ENCODE measurements around the gene NFKBIL1. TPM values are rescaled to one million over a fixed set of nuclear protein-coding genes. Genes with fewer than 3 reads are reported as not detected.
A peak's percentile ranks its signal among the peaks of the same experiment; 100 is the strongest.

Gene NFKBIL1
- total RNA-seq, 1 donor from 2014 or later: 71.5 TPM

DNA sequence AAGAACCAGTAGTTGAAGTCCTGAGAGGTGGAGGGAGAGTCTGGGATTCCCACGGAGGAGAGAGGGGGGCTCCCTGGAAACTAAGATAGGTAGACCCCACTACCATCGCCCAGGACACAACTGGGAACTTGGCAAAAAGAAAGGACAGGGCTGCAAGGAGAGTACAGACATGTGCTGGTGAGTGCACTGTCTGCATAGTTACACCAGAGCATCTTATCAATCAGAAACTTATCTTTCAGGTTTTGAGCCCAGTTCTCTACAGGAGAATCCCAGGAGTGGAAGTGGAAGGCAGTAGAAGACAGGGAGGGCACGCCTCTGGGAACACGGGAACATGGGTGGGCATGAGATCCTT, 12.2 kb downstream of the NFKBIL1 start:
- no peaks in the 10 kb centered on the region for H3K9me3 ChIP-seq
- H3K4me3 ChIP-seq: no peak overlapping the region
- TF ChIP-seq, protein P1, sequence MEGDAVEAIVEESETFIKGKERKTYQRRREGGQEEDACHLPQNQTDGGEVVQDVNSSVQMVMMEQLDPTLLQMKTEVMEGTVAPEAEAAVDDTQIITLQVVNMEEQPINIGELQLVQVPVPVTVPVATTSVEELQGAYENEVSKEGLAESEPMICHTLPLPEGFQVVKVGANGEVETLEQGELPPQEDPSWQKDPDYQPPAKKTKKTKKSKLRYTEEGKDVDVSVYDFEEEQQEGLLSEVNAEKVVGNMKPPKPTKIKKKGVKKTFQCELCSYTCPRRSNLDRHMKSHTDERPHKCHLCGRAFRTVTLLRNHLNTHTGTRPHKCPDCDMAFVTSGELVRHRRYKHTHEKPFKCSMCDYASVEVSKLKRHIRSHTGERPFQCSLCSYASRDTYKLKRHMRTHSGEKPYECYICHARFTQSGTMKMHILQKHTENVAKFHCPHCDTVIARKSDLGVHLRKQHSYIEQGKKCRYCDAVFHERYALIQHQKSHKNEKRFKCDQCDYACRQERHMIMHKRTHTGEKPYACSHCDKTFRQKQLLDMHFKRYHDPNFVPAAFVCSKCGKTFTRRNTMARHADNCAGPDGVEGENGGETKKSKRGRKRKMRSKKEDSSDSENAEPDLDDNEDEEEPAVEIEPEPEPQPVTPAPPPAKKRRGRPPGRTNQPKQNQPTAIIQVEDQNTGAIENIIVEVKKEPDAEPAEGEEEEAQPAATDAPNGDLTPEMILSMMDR (IDR thresholded peaks at IDR 0.05): no peak

DNA sequence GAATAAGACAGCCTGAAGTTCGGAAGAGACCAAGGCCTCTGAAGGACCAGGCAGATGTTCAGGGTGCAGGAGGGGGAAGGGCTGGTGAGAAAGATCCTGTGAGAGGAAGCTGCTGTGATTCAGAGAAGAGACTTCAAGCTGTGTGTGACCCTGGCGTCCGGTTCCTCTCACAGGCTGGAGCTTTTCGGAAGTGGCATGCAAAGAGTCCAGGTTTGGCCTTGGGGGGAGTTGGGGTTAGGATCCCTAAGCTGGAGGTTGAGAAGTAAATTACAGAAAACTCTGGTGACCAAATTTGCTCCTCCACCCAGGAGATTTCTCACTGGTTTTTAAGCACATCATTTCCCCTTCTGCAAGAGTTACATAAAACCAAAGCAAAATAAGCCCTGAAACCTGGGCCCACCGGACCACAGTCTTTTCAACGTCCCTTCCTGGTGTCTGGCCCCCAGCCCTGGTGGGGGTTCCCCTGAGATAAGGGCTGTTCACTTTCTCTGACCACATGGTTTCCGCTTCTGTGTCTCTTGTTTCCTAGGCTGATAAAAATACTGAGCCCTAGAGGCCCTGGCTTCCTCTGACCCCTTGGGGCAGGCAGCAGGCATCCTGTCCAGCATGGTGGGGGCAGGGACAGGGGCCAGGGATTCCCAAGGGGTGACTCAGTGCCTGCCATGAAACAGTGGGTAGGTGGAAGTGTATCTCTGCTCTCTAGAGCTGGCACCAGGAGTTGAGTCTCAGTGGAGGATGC, 12.7 kb downstream of the NFKBIL1 start:
- peak overlapping the region; percentile 54 to 66 for H3K27ac ChIP-seq
- DNase-seq (ENCODE audit: low spot score in 2 of 2): peak in 1 of 2 donors; percentile 78
- no peaks in the 10 kb centered on the region for H3K27me3 ChIP-seq
- TF ChIP-seq, protein P1 (IDR thresholded peaks at IDR 0.05): no peak
- H3K4me1 ChIP-seq: peaks cover 4 to 6% of the 10 kb centered on the region in 2 donors
- intact Hi-C loops (cut with DNase I): no loop called here
- peaks cover 17 to 33% of the 10 kb centered on the region in 2 donors for H3K36me3 ChIP-seq
- H3K4me3 ChIP-seq: no peak overlapping the region
- no peaks in the 10 kb centered on the region for H3K9me3 ChIP-seq

More for the DNA sequence above, 12.2 kb downstream of the NFKBIL1 start:
- Histone ChIP-seq H3K36me3 (peaks cover 17 to 33% of the 10 kb centered on the region in 2 donors), H3K27ac (peak overlapping the region; percentile 54 to 66), H3K27me3 (no peaks in the 10 kb centered on the region), H3K4me1 (peaks cover 4 to 6% of the 10 kb centered on the region in 2 donors)
- DNase-seq (ENCODE audit: low spot score in 2 of 2): no peak
- intact Hi-C loops (cut with DNase I): no loop called here

DNA sequence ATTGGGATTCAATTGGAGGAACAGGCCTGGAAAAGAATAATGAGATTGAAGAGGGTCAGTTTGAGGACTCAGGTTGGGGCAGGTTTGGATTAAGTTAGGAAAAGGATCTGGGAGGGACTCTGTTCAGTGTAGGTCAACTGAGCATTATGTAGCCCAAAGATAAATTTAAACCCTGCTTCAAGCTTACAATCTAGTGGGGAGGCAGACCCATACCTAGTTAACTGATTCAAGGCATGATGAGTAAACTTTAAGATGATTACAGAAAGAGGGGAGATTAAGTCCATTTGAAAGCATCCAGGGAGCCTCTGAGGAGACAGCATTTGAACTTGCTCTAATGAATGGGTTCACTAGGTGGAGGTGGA, 13.3 kb downstream of the NFKBIL1 start:
- H3K36me3 ChIP-seq: peaks cover 17 to 33% of the 10 kb centered on the region in 2 donors
- H3K9me3 ChIP-seq: no peaks in the 10 kb centered on the region
- peak overlapping the region; percentile 54 to 66 for H3K27ac ChIP-seq
- intact Hi-C loops (cut with DNase I): no loop called here
- H3K27me3 ChIP-seq: no peaks in the 10 kb centered on the region
- no peak for DNase-seq (ENCODE audit: low spot score in 2 of 2)
- H3K4me1 ChIP-seq: peaks cover 4 to 6% of the 10 kb centered on the region in 2 donors
- TF ChIP-seq, protein P1 (IDR thresholded peaks at IDR 0.05): no peak
- no peak overlapping the region for H3K4me3 ChIP-seq

DNA sequence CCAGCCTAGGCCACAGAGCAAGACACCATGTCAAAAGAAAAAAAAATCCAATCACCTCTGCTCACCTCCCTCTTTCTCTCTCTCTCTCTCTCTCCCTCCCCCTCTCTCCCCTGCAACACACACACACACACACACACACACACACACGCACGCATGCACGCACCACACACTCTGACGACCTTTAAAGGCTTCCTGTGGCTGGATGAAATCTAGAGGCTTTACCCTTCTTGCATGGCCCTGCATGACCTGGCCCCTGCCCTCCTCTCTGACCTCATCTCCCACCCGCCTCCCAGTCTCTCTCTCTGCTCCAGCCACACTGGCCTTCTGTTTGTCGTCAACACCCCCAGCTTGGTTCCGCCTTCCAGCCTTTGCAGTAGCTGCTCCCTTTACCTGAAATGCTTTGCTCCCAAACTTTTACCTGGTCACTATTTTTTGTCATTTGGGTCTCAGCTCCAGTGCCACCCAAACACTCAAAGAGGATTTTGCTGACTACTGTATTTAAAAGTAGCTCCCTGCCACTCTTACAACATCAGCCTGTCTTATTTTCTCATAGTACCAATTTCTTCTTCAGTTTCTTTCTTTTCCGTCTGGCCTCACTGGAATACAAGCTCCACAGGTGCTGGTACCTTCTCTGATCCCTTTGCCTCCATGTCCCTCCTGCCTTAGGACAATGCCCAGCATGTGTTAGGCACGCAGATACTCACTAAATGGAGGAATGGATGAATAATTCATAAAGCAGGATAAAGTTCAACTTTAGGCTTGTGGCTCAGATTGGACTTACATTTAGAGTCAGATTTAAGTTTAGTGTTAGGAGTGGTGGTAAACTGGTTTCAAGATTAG, 20.3 kb downstream of the NFKBIL1 start:
- intact Hi-C loops (cut with DNase I): no loop called here
- H3K27ac ChIP-seq: no peak overlapping the region
- TF ChIP-seq, protein P1 (IDR thresholded peaks at IDR 0.05): no peak
- H3K36me3 ChIP-seq: no peaks in the 10 kb centered on the region
- H3K9me3 ChIP-seq: no peaks in the 10 kb centered on the region
- no peak for DNase-seq (ENCODE audit: low spot score in 2 of 2)
- no peaks in the 10 kb centered on the region for H3K4me1 ChIP-seq
- H3K4me3 ChIP-seq: no peak overlapping the region
- H3K27me3 ChIP-seq: no peaks in the 10 kb centered on the region

DNA sequence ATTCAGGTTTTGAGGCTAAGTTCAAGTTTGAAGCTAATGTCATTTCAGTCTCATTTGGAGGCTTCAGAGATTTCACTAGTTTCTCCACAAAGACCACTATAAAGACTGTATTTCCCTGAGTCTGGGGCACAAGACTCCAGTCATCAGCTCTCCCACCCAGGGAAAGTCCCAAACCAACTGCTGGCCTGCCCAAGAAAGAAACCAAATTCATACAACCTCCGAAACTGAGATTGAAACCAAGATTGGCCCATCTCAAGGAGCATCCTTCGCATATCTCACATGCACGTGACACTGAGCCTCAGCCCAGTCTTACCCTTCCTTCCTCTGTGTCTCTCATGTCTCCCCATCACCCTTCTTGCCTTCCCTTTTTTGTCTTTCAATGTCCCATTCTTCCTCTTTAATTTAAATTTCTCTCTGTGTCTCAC, 21.1 kb downstream of the NFKBIL1 start:
- Histone ChIP-seq H3K36me3 (no peaks in the 10 kb centered on the region), H3K4me1 (no peaks in the 10 kb centered on the region), H3K27ac (no peak overlapping the region), H3K4me3 (no peak overlapping the region), H3K9me3 (no peaks in the 10 kb centered on the region), H3K27me3 (no peaks in the 10 kb centered on the region)
- TF ChIP-seq, protein P1 (IDR thresholded peaks at IDR 0.05): no peak
- DNase-seq (ENCODE audit: low spot score in 2 of 2): no peak
- intact Hi-C loops (cut with DNase I): no loop called here

All from ascending aorta (tissue), 2 donors.